NCI-H526 (cell line): ENCODE data around the gene LRRTM2.
A peak's percentile ranks its signal among the peaks of the same experiment; 100 is the strongest.
"Not testable (repeated sequence)": the region's sequence is repeated elsewhere in the genome, so short reads cannot be mapped to it uniquely, and the experiment has no call there.

Experiments
- DNase-seq, 2 experiments: peaks; one replicate each; lab custom pipeline; 2025; lab: John Stamatoyannopoulos, UW

Gene LRRTM2

DNA sequence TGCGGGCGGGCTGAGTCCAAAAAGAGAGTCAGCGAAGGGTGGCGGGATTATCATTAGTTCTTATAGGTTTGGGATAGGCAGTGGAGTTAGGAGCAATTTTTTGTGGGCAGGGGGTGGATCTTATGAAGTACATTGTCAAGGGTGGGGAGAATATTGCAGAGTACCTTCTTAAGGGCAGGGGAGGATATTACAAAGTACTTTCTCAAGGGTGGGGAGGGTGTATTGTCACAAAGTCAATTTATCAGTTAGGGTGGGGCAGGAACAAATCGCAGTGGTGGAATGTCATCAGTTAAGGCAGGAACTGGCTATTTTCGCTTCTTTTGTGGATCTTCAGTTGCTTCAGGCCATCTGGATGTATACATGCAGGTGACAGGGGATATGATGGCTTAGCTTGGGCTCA is 40.3 kb downstream of the LRRTM2 start:
- DNase-seq = not testable (repeated sequence)

DNA sequence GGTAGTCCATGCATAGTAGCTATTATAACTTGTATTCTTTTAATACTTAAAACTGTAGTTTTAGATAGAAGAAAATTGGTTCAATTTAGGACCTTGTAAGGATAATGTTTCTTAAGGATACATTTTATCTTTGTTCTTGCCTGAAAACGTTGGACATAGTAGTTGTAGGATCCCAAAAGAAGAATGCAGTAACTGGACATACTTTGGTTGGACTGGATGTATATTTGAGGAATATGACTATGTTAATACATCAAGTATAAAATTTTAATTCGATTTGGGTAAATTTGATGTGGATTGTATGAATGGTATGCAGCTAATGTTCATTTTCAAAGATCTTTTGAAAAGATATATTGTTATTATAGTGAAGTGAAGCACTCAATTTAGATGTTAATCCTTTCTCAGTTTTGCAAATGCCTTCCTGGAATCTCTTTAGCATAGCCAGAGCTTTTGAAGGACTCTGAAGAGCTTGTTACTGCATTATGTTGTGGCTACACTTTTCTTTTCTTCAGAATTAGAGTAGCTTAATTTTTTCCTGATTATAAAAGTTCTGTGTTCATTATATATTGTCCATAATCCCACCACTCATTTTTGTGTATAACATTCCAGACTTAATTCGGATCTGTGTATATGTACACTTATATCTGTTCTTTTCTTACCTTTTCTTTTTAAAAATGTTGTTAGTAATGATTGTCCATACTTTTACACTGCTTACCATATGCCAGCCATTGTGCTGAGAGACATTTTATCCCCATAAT is 41.2 kb downstream of the LRRTM2 start:
- no peak for DNase-seq

DNA sequence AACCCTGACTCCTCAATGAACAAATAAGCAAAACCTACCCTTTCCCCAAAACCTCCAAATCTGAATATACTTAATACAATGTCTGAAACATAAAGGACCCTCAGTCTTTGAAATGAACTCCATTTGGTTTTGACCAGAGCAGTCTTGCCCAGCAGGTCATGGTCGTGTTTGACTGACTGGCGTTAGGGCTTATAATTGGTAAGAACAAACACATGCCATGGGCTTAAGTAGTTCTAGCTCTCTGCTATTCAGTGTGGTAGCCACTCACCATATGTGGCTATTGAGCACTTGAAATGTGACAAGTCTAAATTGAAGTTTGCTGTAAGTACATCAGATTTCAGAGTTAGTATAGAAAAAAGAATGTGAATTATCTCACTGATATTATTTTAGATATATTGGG is 42.1 kb downstream of the LRRTM2 start:
- no peak for DNase-seq

DNA sequence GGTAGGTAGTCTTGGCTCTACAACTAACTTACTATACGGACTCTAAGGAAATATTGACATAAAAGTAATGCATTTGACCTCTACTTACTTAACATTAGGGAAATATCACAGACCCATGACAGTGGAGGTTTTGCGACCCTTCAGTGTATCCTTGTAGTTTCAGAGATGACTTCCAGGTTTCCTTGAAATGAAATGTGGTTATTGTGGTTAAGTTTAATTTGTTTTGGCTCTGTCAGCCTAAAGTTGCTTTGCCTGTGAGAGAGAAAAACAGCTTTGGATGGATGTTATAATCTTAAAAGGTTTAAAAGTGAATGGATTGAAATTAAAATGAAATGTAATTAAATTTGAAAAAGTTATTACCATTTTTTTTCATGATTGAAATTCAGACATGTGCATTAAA is 42.9 kb downstream of the LRRTM2 start:
- no peak for DNase-seq

DNA sequence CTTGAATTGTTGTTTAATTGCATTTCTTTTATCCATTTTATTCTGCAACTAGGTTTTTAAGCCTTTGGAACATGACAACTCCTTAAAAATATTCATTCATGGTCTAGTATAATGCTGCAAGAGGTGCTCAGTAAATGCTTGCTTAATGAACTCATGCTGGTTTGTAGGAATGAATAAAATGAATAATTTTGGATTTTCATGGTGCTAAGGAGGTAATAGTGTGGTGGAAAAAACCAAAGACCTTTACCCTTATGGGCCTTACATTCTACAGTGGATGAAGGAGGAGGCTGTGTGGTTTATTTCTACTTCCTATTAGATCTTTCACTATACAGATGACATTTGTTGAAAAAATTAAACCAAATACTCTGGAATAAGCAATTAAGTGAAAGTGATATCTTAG is 43.4 kb downstream of the LRRTM2 start:
- DNase-seq = no peak

DNA sequence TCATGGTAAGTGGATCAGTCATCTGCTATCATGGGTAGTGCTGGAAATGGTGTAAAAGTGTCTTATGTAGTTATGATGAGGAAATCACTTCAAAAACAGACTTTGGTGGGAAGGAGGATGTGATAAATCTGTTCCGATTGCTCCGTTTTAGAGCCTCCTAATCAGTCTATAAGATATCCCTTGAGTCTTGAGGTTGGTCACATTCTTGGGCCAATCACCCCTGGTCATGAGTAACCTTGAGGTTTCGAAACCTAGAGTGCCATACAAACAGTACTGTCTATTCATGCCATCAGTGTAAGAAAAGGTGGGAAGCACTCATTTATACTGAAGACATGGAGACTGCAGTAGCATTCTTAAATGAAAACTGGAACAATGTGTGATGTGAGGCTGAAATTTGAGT is 45.8 kb downstream of the LRRTM2 start:
- no peak for DNase-seq

DNA sequence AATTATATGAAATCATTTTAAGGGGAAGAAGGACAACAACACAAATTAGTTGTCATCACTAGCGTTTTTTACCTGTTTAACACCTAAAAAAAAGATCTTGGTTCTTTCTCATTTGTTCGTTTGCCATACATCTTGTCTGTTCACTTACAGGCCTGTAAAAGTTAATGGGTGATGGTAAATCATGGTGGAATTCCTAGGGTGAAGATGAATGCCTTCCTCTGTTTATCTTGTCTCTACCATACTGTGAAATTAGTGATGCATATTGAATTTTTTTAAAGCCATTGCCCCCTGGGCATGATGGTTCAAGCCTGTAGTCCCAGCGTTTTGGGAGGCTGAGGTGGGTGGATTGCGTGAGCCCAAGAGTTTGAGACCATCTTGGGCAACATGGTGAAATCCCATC is 46.6 kb downstream of the LRRTM2 start:
- no peak for DNase-seq

DNA sequence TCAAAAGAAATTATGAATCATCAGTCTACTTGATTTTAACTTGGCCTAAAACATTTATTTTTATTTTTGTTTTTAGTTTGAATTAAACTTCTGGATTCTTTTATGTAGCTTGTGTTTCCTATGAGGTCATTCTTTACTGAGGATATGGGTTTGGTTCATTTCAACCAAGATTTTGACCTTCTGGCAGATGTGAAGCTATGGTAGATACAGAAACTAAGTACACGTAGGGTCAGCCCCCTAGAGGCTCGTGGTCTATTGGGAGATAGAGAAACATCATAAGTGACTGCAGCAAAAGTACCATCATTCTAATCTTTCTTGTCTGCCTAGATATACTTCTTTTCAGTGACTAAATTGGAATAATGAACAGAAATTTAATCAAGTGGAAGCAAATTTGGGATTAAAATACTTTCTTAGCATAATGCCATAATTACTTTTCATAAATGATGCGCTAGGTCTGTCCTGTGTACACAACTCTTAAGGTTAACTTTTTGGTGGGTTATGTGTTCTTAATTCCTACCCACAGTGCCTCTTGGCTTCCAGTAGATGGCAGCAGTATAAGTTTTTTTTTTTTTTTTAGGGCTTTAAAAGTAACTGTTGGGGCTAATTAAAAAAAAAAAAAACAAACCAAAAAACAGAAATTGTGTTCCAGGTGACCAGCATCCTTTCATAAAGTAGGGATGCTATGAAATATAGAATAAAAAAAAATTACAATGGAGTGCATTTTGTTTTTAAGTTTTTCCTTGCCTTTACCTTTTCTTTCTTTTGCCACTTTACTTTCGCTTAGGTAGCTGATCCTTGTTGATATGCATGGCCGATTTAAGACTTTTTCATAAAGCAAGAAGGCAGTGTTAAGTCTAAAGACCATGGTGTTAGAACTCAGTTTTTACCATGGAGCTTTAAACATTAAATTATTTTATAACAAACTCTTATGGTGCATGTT is 49.9 kb downstream of the LRRTM2 start:
- DNase-seq = peak; percentile 1 to 14

DNA sequence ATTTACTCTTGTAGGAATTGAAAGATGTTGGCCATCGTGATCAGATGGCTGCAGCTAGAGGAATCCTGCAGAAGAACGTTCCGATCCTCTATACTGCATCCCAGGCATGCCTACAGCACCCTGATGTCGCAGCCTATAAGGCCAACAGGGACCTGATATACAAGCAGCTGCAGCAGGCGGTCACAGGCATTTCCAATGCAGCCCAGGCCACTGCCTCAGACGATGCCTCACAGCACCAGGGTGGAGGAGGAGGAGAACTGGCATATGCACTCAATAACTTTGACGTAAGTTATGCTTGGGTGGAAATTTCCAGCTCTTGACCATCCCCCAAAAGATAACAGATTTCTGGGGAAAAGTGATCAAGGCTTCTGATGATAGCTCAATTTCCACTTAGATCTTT is 50.6 kb downstream of the LRRTM2 start:
- DNase-seq = no peak

DNA sequence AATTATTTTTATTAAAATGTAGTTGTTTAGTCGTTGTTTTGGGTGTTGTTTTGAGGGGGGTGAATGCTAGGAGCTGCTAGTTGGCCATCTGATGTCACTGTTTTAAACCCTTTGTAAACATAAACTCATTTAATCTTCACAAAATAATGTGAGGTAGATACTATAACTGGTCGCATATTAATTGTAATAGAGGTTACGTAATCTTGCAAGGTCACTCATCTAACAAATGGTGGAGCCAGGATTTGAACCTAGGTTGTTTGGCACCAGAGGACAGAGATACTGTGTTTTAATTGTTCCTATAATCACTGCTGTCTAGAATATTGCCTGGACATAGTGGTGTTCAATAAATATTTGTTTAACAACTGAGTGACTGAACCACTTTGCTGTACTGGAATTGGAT is 54.4 kb downstream of the LRRTM2 start:
- no peak for DNase-seq

DNA sequence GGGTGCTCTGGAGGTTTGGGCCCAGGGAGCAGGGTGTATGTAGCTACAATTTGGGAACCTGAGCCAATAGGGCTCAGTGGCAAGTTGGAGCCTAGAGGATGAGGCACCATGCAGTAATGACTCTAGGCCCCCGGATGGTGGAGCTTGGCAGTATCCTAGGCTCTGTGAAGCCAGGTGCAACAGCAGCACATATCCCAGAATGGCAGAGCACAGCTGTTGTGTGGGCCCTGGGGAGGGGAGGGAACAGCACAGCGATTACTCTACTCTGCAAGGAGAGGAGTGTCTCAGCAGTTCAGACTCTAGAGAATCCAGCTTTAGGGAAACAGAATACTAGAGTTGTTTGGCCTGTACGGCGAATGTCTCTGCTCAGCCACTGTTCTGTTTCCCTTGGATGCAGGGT is 56.1 kb downstream of the LRRTM2 start:
- no peak for DNase-seq
